Measurements from ENCODE around the gene HPS1.

- TF ChIP-seq, protein P1, sequence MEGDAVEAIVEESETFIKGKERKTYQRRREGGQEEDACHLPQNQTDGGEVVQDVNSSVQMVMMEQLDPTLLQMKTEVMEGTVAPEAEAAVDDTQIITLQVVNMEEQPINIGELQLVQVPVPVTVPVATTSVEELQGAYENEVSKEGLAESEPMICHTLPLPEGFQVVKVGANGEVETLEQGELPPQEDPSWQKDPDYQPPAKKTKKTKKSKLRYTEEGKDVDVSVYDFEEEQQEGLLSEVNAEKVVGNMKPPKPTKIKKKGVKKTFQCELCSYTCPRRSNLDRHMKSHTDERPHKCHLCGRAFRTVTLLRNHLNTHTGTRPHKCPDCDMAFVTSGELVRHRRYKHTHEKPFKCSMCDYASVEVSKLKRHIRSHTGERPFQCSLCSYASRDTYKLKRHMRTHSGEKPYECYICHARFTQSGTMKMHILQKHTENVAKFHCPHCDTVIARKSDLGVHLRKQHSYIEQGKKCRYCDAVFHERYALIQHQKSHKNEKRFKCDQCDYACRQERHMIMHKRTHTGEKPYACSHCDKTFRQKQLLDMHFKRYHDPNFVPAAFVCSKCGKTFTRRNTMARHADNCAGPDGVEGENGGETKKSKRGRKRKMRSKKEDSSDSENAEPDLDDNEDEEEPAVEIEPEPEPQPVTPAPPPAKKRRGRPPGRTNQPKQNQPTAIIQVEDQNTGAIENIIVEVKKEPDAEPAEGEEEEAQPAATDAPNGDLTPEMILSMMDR (IDR thresholded peaks at IDR 0.05), result no peak
- no peak for TF ChIP-seq POLR2A (IDR thresholded peaks at IDR 0.05)
Measured at GRCh38 chr10:98380493-98381339, 66.0 kb downstream of the HPS1 start.

All from heart left ventricle (tissue), 13 donors.